Panc1 (cell line): Measurements from ENCODE around the gene RPRD1B. TPM values are rescaled to one million over a fixed set of nuclear protein-coding genes. Genes with fewer than 3 reads are reported as not detected.

ENCODE experiments used
- ATAC-seq: fragments of 200-7000 bp; cut with Tn5 transposase; 2 replicates; pipeline ENCODE4 v1.9.1; 2020; ENCODE audit warnings: mild to moderate bottlenecking, moderate library complexity
- BruUV-seq: library from RNA; stranded (reverse); fragments of 400-500 nt; replicated peaks from 2 replicates; lab custom pipeline; 2021; lab: Mats Ljungman, UMichigan
- CTCF ChIA-PET: fragments of 300-600 bp; sonication (Branson Sonifier 250); formaldehyde crosslinking; loops from one replicate; lab custom pipeline; 2022; ENCODE audit warnings: antibody characterized with exemption; lab: Charles Lee
- POLR2A ChIA-PET: fragments of 300-600 bp; sonication (Branson Sonifier 250); formaldehyde crosslinking; loops from one replicate; lab custom pipeline; 2022; ENCODE audit warnings: antibody characterized with exemption; lab: Charles Lee
- DNase-seq: peaks from one replicate; pipeline ENCODE4 v3.0.0-alpha.2; 2010; ENCODE audit warnings: low read depth, low spot score
- H3K27ac ChIP-seq: 2 replicates; pipeline ENCODE4 v1.5.1; 2011; ENCODE audit warnings: mild to moderate bottlenecking, low read length, inconsistent platforms
- H3K27me3 ChIP-seq: fragments of 200-500 bp; sonication (Bioruptor generic); 2 replicates; pipeline ENCODE4 v1.6.0; 2014; ENCODE audit warnings: low read length, inconsistent platforms; ENCODE audit not compliant: control insufficient read depth, insufficient read depth
- H3K36me3 ChIP-seq: fragments of 200-500 bp; sonication (Bioruptor generic); 2 replicates; pipeline ENCODE4 v1.5.1; 2014; ENCODE audit warnings: inconsistent platforms, mild to moderate bottlenecking, low read length, moderate library complexity; ENCODE audit not compliant: control insufficient read depth, insufficient read depth
- H3K4me1 ChIP-seq: 2 replicates; pipeline ENCODE4 v1.5.1; 2011; ENCODE audit warnings: inconsistent platforms, mild to moderate bottlenecking, low read length, moderate library complexity; ENCODE audit not compliant: control insufficient read depth, insufficient read depth
- H3K4me3 ChIP-seq, 2 experiments: 2 replicates each; pipeline ENCODE4 v1.5.1; 2011 to 2012; ENCODE audit warnings: low read depth in 2 of 2, low read length in 2 of 2, mild to moderate bottlenecking in 2 of 2, inconsistent platforms in 1 of 2, moderate library complexity in 1 of 2
- H3K9me3 ChIP-seq: fragments of 200-500 bp; sonication (Bioruptor generic); 2 replicates; pipeline ENCODE4 v1.5.1; 2014; ENCODE audit warnings: low read depth, mild to moderate bottlenecking, inconsistent platforms, low read length, moderate library complexity; ENCODE audit not compliant: control insufficient read depth, insufficient read depth
- CTCF ChIP-seq: fragments of 450-650 bp; IDR thresholded peaks from 2 replicates; pipeline ENCODE4 v1.5.1; 2017; ENCODE audit warnings: mild to moderate bottlenecking
- POLR2AphosphoS5 ChIP-seq: IDR thresholded peaks from 2 replicates; pipeline ENCODE4 v1.6.1; 2012; ENCODE audit warnings: mild to moderate bottlenecking, low read depth, low read length, moderate library complexity
- REST ChIP-seq, 2 experiments: IDR thresholded peaks; 2 replicates each; pipeline ENCODE4 v1.6.1; 2011 to 2012; ENCODE audit warnings: low read depth in 2 of 2, control low read depth in 1 of 2, low read length in 1 of 2, mild to moderate bottlenecking in 1 of 2, moderate library complexity in 1 of 2; ENCODE audit not compliant: insufficient read depth in 1 of 2
- SIN3A ChIP-seq: IDR thresholded peaks from 2 replicates; pipeline ENCODE4 v1.6.1; 2012; ENCODE audit warnings: low read depth, mild to moderate bottlenecking, low read length, moderate library complexity, borderline replicate concordance; ENCODE audit not compliant: insufficient read depth
- TCF7L2 ChIP-seq: IDR thresholded peaks from 2 replicates; pipeline ENCODE4 v1.6.1; 2011; ENCODE audit warnings: mild to moderate bottlenecking, low read depth, low read length, inconsistent platforms
- in situ Hi-C: cut with HindIII; loops from 2 replicates; pipeline ENCODE4 v1.10.0; 2016; ENCODE audit warnings: low sequenced_read_pairs, low pct_unique_long_range_greater_than_20kb
- intact Hi-C: fragments of 100-400 bp; cut with micrococcal nuclease; formaldehyde crosslinking; loops from one replicate; pipeline ENCODE4 v1.10.0; 2022; ENCODE audit not compliant: unreplicated experiment
- total RNA-seq: library from RNA; stranded (reverse); gene quantifications from one replicate; pipeline ENCODE4 v1.2.1, GENCODE V29; 2021; ENCODE audit not compliant: unreplicated experiment

Gene RPRD1B
- total RNA-seq, 1 experiment from 2014 or later, result 33.6 TPM

GRCh38 chr20:38141204-38141888, 107.8 kb downstream of the RPRD1B start:
- no peak for ATAC-seq
- no peaks in the 10 kb centered on the region for H3K27me3 ChIP-seq
- H3K27ac ChIP-seq, result no peak overlapping the region
- no peaks in the 10 kb centered on the region for H3K9me3 ChIP-seq
- POLR2A ChIA-PET, result no interaction called here
- intact Hi-C loops, result no loop called here
- H3K4me3 ChIP-seq, result no peak overlapping the region
- DNase-seq, result no peak
- BruUV-seq, result no TSS peak
- CTCF ChIA-PET, result no interaction called here
- H3K4me1 ChIP-seq, result peaks cover 29% of the 10 kb centered on the region
- peaks cover 3% of the 10 kb centered on the region; the same call in 1 of the 2 replicates for H3K36me3 ChIP-seq
- in situ Hi-C loops, result no loop called here
- no peak for TF ChIP-seq REST (IDR thresholded peaks at IDR 0.05; ENCODE audit: insufficient read depth in 1 of 2, low read depth in 2 of 2, low read length in 1 of 2)
- TF ChIP-seq SIN3A, result no peak
- TF ChIP-seq CTCF, result no peak
- no peak for TF ChIP-seq TCF7L2
- TF ChIP-seq POLR2AphosphoS5, result no peak

Other genes starting within 250 kb of the RPRD1B start
- gene VSTM2L, start 130.6 kb upstream of the RPRD1B start, total RNA-seq, result 16.0 TPM
- 26.6 TPM for gene TTI1, start 290 bp upstream of the RPRD1B start, total RNA-seq
- 113 TPM for gene TGM2, start 131.5 kb downstream of the RPRD1B start, total RNA-seq
- gene KIAA1755, start 227.0 kb downstream of the RPRD1B start, total RNA-seq, result 0.08 TPM